SK-N-SH (cell line): ENCODE results near the gene ACSS1.

Experiments
- CTCF ChIP-seq: fragments of 200-600 bp; sonication (generic); IDR thresholded peaks from 2 replicates; pipeline ENCODE4 v1.6.1; 2017; ENCODE audit warnings: antibody characterized with exemption, mild to moderate bottlenecking, moderate library complexity
- EP300 ChIP-seq, 2 experiments: IDR thresholded peaks; 2 replicates each; pipeline versions ENCODE4 v1.4.0 to v1.6.1; 2012; ENCODE audit warnings: borderline replicate concordance in 1 of 2, low read depth in 1 of 2, low read length in 1 of 2
- FOSL2 ChIP-seq: IDR thresholded peaks from 2 replicates; pipeline ENCODE4 v1.4.0; 2012; ENCODE audit warnings: low read depth, mild to moderate bottlenecking, moderate library complexity, borderline replicate concordance
- FOXM1 ChIP-seq: IDR thresholded peaks from 2 replicates; pipeline ENCODE4 v1.4.0; 2012; ENCODE audit warnings: low read depth, mild to moderate bottlenecking
- GABPA ChIP-seq: IDR thresholded peaks from 2 replicates; pipeline ENCODE4 v1.4.0; 2012; ENCODE audit warnings: low read depth, mild to moderate bottlenecking
- MAX ChIP-seq: IDR thresholded peaks from 2 replicates; pipeline ENCODE4 v1.4.0; 2012; ENCODE audit warnings: low read depth
- PBX3 ChIP-seq: IDR thresholded peaks from 2 replicates; pipeline ENCODE4; 2012
- POLR2AphosphoS5 ChIP-seq: IDR thresholded peaks from 2 replicates; pipeline ENCODE4 v1.6.1; 2012; ENCODE audit warnings: low read depth, low read length
- USF1 ChIP-seq: IDR thresholded peaks from 2 replicates; pipeline ENCODE4 v1.4.0; 2012; ENCODE audit warnings: low read depth, borderline replicate concordance

- TF ChIP-seq CTCF, result no peak
- TF ChIP-seq MAX, result no peak
- no peak for TF ChIP-seq USF1
- TF ChIP-seq EP300 (IDR thresholded peaks at IDR 0.05; ENCODE audit: borderline replicate concordance in 1 of 2, low read depth in 1 of 2, low read length in 1 of 2), result no peak
- no peak for TF ChIP-seq PBX3
- no peak for TF ChIP-seq GABPA
- no peak for TF ChIP-seq FOXM1
- TF ChIP-seq POLR2AphosphoS5, result no peak
- no peak for TF ChIP-seq FOSL2
These were observed 24.5 kb upstream of the ACSS1 start for GRCh38 chr20:25082498-25082873.
